Stimulated activated CD8-positive, alpha-beta memory T cell treated with anti-CD3 and anti-CD28 coated beads, Interleukin-2, amount 100 ng/mL, for 1 hour (primary cell): ENCODE results near the gene ESR2.
"Not testable (repeated sequence)": the region's sequence is repeated elsewhere in the genome, so short reads cannot be mapped to it uniquely, and the experiment has no call there.

Experiments used
- DNase-seq, 2 donors: peaks; one replicate each; pipeline ENCODE4 v3.0.0-alpha.2; 2020; ENCODE audit warnings: low read depth in 2 of 2

Gene ESR2

GRCh38 chr14:64198486-64198885, 95.7 kb downstream of the ESR2 start:
- no peak for DNase-seq

- no peak for DNase-seq
Measured at GRCh38 chr14:64197996-64198395, 96.2 kb downstream of the ESR2 start.

DNA sequence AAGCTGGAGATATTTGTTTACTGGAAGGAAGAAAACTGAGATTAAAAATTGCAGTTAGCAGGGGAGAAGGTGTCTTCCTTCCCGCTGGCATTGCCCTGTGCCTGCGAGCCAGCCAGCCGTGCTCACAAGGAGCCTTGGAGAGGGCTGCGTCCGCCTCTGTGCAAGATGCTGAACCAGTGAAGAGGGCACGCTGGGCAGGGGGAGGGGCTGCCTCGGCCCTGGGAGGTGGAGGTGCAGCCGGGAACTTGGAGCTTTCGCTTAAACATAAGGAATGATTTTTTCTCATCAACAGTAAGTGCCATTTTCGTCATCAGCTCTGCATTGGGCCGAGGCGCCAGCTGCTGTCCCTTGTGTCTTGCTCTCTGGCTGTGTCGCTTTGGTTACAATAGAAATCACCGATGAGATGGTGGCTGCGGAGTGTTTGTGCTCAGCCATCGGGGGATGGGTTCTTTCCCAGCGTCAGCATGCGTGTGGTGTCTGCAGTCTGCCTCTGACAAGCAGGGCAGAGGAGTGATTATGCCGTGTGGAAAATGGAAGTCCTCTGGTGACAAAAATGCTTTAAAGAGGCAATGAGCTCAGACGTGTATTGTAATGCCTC, 97.3 kb downstream of the ESR2 start:
- DNase-seq: no peak

DNA sequence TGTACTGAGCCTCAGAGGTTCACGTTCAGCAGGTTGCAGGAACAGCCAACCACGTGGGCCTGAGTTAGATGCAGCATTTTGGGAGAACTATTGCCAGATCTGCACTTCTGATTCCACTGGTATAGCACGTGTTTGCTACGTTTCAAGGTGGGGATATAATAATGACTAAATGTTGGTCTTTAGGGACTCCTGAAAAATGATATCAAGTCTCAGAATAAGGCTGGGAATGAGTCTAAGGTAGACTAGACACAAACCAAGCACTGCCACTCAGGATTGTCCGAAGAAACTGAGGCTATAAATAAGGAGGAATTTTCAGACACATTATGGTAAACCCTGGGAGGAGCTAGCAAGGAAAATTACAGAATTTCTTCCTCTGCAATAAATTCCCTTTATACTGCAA, 98.1 kb downstream of the ESR2 start:
- no peak for DNase-seq

GRCh38 chr14:64195199-64195598, 99.0 kb downstream of the ESR2 start:
- no peak for DNase-seq

DNA sequence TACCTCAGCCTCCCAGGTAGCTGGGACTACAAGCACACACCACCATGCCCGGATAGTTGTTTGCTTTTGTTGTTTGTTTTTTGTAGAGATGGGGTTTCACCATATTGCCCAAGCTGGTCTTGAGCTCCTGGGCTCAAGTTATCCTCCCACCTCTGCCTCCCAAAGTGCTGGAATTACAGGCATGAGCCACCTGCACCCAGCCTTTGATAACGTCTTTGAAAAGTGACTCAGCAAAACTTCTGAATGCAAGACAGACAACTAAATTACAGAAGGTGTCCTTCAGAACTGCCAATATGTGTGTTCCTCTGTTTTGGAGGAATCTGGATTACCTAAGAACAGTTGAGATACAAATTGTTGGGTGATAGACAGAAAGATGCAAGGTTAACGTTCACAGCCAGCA, 99.8 kb downstream of the ESR2 start:
- no peak for DNase-seq

DNA sequence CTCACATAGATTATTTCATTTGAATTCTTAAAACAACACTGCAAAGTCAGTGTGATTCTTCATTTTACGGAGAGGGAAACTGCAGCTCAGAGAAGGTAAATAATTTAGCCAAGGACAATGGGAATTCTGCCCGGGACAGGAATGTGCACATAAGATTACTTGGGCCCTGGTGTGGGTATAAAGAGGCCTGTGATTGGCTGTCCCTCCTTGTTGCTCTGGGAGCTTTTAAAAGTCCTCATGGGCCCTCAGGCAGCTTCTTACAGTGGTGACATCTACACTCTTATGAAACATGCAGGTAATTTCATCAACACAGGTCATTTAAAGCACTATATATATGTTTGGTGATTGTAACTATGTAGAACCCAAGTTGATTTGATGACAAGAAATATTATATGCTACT, 100.3 kb downstream of the ESR2 start:
- DNase-seq: no peak

- DNase-seq: no peak
Measured at GRCh38 chr14:64191756-64192155, 102.4 kb downstream of the ESR2 start.

DNA sequence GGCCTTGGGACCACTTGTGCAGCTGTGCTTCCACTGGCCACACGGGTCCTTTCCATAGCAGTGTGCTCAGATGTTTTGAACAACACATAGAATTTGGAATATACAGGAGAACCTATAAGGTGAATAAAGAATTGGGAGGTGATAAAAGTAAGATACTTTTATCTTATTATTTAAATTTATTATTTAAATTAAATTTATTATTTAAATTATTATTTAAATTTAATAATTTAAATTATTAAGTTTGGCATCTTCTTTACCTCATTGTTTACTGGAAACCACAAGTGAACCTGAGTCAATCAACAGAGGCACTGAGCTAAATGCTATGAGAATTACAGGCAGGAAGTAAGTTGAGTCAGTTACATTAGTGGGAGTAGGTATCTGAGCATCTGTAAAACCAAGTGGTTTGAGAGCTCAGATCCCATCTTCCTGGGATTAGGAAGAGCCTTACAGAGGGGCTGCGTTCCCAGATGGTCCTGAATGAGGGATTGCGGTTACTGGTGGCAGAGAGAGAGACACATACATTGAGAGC, 103.1 kb downstream of the ESR2 start:
- DNase-seq: no peak

GRCh38 chr14:64187331-64187730, 106.8 kb downstream of the ESR2 start:
- no peak for DNase-seq

DNA sequence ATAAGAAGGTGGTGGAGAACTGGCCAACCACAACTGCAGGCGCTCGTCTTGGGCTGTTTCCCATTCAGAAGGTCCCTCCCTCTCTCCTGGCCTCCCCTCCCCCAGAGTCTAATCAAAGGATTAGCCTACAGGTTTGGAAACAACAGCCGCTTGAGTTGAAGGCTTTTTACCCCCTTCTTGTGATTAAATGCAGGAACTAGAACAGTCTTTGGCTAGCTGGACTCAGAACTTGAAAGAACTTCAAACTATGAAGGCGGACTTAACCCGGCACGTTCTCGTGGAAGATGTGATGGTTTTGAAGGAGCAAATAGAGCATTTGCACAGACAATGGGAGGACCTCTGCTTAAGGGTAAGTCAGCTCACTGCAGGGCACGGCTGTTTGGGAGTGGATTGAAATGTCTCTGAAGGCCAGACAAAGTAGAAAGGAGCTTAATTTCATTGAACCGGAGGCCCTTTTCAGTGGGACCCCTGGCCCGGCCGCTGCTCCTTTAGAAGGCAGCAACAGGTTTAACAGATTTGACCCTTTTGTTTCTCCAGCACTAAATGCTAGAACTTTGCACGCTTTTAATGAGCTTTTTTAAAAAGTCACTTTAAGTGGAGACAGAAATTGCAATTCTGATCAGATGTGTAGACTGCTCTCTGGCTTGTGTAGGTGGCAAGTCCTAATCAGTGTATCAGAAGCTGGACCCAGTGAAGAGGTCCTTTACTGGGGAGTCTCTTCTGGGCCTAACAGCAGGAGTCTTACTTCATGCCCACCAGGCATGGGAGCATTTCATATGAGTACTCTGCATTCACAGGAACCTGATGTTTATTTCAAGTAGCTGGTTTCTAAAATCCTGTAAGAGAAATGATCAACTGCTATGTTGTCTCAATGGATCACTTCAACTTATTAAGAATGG, 107.7 kb downstream of the ESR2 start:
- no peak for DNase-seq

- DNase-seq: no peak
Measured at GRCh38 chr14:64185184-64185583, 109.0 kb downstream of the ESR2 start.

DNA sequence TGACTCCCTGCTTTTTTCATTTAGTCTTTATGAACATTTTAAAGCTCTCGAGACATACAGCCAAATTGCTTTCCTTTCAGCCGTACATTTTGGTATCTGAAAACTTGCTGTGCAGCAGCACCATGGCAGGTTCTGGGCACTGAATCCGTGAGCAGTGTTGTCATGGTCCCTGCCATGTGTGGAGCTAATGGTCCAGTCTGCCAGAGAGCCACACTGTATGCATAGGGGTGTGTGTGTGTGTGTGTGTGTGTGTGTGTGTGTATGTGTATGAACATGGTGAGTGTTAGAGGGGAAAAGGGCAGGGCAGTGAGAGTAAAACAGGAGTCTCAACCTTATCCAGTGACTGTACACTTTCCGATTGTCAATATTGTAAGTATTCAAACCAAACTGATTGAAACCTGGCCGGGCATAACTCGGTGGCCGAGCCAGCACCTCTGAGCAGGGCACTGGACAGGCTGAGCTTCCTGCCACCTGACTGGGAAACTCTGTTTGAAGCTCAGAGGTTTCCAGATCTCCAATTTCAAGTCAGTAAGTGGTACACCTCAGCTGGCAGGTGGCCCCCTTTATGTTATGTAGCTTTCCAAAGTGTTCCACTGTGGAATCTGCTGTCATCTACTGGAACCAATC, 110.0 kb downstream of the ESR2 start:
- no peak for DNase-seq

- not testable (repeated sequence) for DNase-seq
Measured at GRCh38 chr14:64182908-64183307, 111.3 kb downstream of the ESR2 start.

DNA sequence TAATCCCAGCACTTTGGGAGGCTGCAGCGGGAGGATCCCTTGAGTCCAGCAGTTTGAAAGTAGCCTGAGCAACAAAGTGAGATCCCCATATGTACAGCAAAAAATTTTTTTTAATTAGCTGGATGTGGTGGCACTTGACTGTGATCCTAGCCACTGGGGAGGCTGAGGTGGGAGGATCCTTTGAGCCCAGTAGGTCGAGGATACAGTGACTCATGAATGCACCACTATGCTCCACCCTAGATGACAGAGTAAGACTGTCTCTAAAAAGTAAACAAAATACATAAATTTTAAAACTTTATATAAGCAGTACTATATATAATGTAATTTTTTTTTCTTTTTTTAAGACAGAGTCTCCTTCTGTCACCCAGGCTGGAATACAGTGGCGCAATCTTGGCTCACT, 115.4 kb downstream of the ESR2 start:
- no peak for DNase-seq

- no peak for DNase-seq
Measured at GRCh38 chr14:64176330-64176729, 117.8 kb downstream of the ESR2 start.

DNA sequence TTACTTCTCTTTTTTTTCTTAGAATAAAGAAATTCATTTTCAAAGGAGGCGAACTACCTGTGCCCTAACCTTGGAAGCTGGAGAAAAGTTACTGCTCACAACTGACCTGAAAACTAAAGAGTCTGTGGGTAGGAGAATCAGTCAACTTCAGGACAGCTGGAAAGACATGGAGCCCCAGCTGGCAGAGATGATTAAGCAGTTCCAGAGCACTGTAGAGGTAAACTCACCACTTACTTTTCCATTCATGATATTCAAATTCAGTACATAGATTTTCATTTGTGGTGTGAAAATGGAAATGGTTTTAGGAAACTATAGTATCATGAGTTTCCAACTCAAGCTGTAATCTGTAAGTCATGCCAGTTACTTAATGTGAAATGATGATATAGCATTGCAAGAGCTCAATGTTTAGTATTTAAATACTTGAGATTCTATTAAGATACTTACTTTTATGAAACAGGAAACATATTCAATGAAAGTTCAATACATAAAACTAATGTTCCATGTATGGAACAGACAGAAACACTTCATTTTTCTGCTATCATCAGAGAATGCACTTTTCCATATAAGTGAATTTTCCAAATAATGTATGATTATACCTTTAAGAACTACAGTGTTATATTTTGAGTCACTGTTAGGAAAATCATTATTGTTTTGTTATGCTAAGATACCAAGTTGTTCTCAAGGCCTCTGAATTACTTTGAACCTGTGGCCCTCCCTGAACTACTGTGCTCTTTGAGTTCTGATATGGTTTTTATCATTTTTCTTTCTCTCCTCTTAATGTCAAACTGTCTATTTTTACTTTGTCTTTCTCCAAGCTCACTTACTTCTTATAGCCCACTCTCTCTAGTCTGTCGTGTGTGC, 119.0 kb downstream of the ESR2 start:
- no peak for DNase-seq

- no peak for DNase-seq
Measured at GRCh38 chr14:64170181-64170580, 124.0 kb downstream of the ESR2 start.

GRCh38 chr14:64159588-64159987, 134.6 kb downstream of the ESR2 start:
- no peak for DNase-seq

DNA sequence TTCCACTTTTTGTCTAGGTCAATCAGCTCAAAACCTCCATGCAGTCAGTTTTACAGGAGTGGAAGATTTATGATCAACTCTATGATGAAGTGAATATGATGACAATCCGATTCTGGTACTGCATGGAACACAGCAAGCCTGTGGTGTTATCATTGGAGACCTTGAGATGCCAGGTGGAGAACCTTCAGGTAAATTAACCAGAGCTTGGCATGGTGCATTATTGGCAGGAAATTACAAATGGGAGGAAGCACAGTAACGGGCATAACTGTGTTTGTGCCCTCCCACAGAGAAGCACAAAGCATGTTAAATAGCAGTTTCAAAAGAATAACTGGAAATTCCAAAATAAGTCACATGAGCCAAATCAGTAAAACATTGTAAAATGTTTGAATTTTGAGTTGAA, 135.6 kb downstream of the ESR2 start:
- DNase-seq: no peak

GRCh38 chr14:64149921-64150320, 144.2 kb downstream of the ESR2 start:
- DNase-seq: no peak
